Prostate gland (tissue), 2 donors: ENCODE data around the gene SHOC2. TPM values are rescaled to one million over a fixed set of nuclear protein-coding genes. Genes with fewer than 3 reads are reported as not detected.

ENCODE experiments used
- DNase-seq: peaks from one replicate; pipeline ENCODE4 v3.0.0-alpha.2; 2019; ENCODE audit warnings: low spot score
- H3K27ac ChIP-seq, 2 donors: fragments of 200-600 bp; sonication (generic); 2 replicates each; pipeline ENCODE4 v1.5.1; 2017 to 2019
- H3K27me3 ChIP-seq: fragments of 200-600 bp; sonication (generic); replicated peaks from 2 replicates; pipeline ENCODE4 v1.5.1; 2019; ENCODE audit not compliant: insufficient read depth
- H3K36me3 ChIP-seq, 2 donors: fragments of 200-600 bp; sonication (generic); 1 replicate in 1 of 2; 2 replicates in 1 of 2; pipeline versions ENCODE4 v1.5.1 to v1.8.1; 2017 to 2019
- H3K4me1 ChIP-seq: fragments of 200-600 bp; sonication (generic); replicated peaks from 2 replicates; pipeline ENCODE4 v1.5.1; 2019
- H3K4me3 ChIP-seq, 2 donors: fragments of 200-600 bp; sonication (generic); 2 replicates each; pipeline ENCODE4 v1.5.1; 2017 to 2019
- H3K9me3 ChIP-seq: fragments of 200-600 bp; sonication (generic); 2 replicates; pipeline ENCODE4 v1.5.1; 2017
- CTCF ChIP-seq, 4 experiments: fragments of 200-600 bp in 2 of 4; fragments of 450-650 bp in 2 of 4; sonication (generic) in 2 of 4; IDR thresholded peaks; 1 replicate in 3 of 4; 2 replicates in 1 of 4; pipeline ENCODE4 v1.5.1; 2016 to 2019; ENCODE audit warnings: antibody characterized with exemption in 4 of 4, mild to moderate bottlenecking in 2 of 4, moderate library complexity in 2 of 4
- POLR2A ChIP-seq: fragments of 450-650 bp; IDR thresholded peaks from one replicate; pipeline ENCODE4 v1.6.1; 2016; ENCODE audit warnings: antibody characterized with exemption, mild to moderate bottlenecking
- POLR2AphosphoS5 ChIP-seq: sonication (generic); formaldehyde crosslinking; IDR thresholded peaks from one replicate; pipeline ENCODE4 v1.6.1; 2017; ENCODE audit warnings: antibody characterized with exemption
- WGBS: methylation state at CpG from one replicate; pipeline ENCODE4 v1.1.5; 2018; 5-methylcytosine and 5-hydroxymethylcytosine counted together
- intact Hi-C: fragments of 100-400 bp; cut with DNase I; formaldehyde crosslinking; loops from one replicate; pipeline ENCODE4 v1.14.2; 2022
- total RNA-seq, 2 donors: library from RNA; depleted of rRNA; stranded (reverse); fragments of >200 nt; gene quantifications; one replicate each; pipeline ENCODE4 v1.1.0, GENCODE V29; 2016

Gene SHOC2
- total RNA-seq, 2 donors from 2014 or later, result 31.3 to 56.1 TPM

- DNase-seq, result no peak
- H3K4me1 ChIP-seq, result no peaks in the 10 kb centered on the region
- no peaks in the 10 kb centered on the region for H3K36me3 ChIP-seq
- no peaks in the 10 kb centered on the region for H3K9me3 ChIP-seq
- no peak overlapping the region for H3K27ac ChIP-seq
- H3K27me3 ChIP-seq, result no peaks in the 10 kb centered on the region
- 80% methylated on average over 2 of the region's 2 CpGs for WGBS
- TF ChIP-seq POLR2AphosphoS5, result no peak
- no peak for TF ChIP-seq CTCF (IDR thresholded peaks at IDR 0.05)
- TF ChIP-seq POLR2A, result no peak
- no peak overlapping the region for H3K4me3 ChIP-seq
- intact Hi-C loops, result no loop called here
Measured at GRCh38 chr10:110985497-110986275, 66.3 kb downstream of the SHOC2 start.

- Histone ChIP-seq H3K27me3 (no peaks in the 10 kb centered on the region), H3K36me3 (no peaks in the 10 kb centered on the region), H3K4me3 (no peak overlapping the region), H3K9me3 (no peaks in the 10 kb centered on the region), H3K4me1 (no peaks in the 10 kb centered on the region), H3K27ac (no peak overlapping the region)
- no peak for TF ChIP-seq POLR2AphosphoS5
- TF ChIP-seq CTCF (IDR thresholded peaks at IDR 0.05), result no peak
- no peak for TF ChIP-seq POLR2A
- intact Hi-C loops, result no loop called here
- DNase-seq, result no peak
- WGBS, result 72% methylated on average over 1 of the region's 1 CpG
Measured at GRCh38 chr10:110989016-110989415, 69.6 kb downstream of the SHOC2 start.

GRCh38 chr10:110992006-110992800 is 72.8 kb downstream of the SHOC2 start:
- intact Hi-C loops, result no loop called here
- no peak for DNase-seq
- 88% methylated on average over 3 of the region's 3 CpGs for WGBS
- TF ChIP-seq CTCF (IDR thresholded peaks at IDR 0.05) (no peak), POLR2A (no peak), POLR2AphosphoS5 (no peak)
- Histone ChIP-seq H3K36me3 (no peaks in the 10 kb centered on the region), H3K4me1 (no peaks in the 10 kb centered on the region), H3K27ac (no peak overlapping the region), H3K4me3 (no peak overlapping the region), H3K27me3 (no peaks in the 10 kb centered on the region), H3K9me3 (no peaks in the 10 kb centered on the region)

- intact Hi-C loops, result no loop called here
- Histone ChIP-seq H3K4me1 (no peaks in the 10 kb centered on the region), H3K27me3 (no peaks in the 10 kb centered on the region), H3K36me3 (no peaks in the 10 kb centered on the region), H3K27ac (no peak overlapping the region), H3K9me3 (no peaks in the 10 kb centered on the region), H3K4me3 (no peak overlapping the region)
- 88% methylated on average over 4 of the region's 4 CpGs for WGBS
- no peak for DNase-seq
- TF ChIP-seq POLR2AphosphoS5 (no peak), POLR2A (no peak)
Measured at GRCh38 chr10:110993024-110993693, 73.8 kb downstream of the SHOC2 start.

GRCh38 chr10:110994406-110995086 is 75.1 kb downstream of the SHOC2 start:
- no peak overlapping the region for H3K4me3 ChIP-seq
- H3K27me3 ChIP-seq, result no peaks in the 10 kb centered on the region
- intact Hi-C loops, result no loop called here
- TF ChIP-seq POLR2AphosphoS5 (no peak), CTCF (IDR thresholded peaks at IDR 0.05) (no peak), POLR2A (no peak)
- H3K4me1 ChIP-seq, result no peaks in the 10 kb centered on the region
- DNase-seq, result no peak
- no peaks in the 10 kb centered on the region for H3K36me3 ChIP-seq
- 93% methylated on average over 1 of the region's 1 CpG for WGBS
- no peak overlapping the region for H3K27ac ChIP-seq
- H3K9me3 ChIP-seq, result no peaks in the 10 kb centered on the region
